Measurements from ENCODE around the gene TMPRSS9. TPM values are rescaled to one million over a fixed set of nuclear protein-coding genes. Genes with fewer than 3 reads are reported as not detected.
A peak's percentile ranks its signal among the peaks of the same experiment; 100 is the strongest.

The TMPRSS9 gene
- total RNA-seq, 1 experiment from 2014 or later: not detected

DNA sequence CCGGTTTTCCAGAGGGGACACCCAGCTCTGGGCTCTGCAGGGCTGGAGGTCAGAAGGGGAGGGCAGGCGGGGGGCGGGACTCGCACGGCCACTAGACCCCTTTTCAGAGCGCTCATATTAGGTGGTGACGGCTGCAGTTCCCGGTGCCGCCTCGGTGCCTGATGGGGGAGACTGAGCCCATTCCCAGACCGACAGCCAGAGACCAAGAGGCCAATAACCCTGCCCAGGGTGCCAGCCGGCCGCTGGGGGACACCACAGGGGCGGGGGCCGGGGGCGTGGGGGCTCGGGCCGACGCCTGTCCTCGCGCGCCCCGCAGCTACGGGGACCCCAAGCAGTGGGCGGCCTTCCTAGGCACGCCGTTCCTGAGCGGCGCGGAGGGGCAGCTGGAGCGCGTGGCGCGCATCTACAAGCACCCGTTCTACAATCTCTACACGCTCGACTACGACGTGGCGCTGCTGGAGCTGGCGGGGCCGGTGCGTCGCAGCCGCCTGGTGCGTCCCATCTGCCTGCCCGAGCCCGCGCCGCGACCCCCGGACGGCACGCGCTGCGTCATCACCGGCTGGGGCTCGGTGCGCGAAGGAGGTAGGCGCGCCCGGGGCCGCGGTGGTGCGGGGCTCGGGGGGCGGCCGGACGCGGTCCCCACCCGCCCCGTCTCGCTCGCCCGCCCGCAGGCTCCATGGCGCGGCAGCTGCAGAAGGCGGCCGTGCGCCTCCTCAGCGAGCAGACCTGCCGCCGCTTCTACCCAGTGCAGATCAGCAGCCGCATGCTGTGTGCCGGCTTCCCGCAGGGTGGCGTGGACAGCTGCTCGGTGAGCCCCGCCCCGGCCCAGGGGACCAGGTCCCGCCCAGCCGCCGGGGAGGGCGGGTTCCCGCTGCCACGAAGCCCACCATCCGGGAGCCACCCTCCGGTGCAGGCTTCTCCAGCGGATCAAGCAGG, 64.9 kb downstream of the TMPRSS9 start:
- TF ChIP-seq, protein P1, sequence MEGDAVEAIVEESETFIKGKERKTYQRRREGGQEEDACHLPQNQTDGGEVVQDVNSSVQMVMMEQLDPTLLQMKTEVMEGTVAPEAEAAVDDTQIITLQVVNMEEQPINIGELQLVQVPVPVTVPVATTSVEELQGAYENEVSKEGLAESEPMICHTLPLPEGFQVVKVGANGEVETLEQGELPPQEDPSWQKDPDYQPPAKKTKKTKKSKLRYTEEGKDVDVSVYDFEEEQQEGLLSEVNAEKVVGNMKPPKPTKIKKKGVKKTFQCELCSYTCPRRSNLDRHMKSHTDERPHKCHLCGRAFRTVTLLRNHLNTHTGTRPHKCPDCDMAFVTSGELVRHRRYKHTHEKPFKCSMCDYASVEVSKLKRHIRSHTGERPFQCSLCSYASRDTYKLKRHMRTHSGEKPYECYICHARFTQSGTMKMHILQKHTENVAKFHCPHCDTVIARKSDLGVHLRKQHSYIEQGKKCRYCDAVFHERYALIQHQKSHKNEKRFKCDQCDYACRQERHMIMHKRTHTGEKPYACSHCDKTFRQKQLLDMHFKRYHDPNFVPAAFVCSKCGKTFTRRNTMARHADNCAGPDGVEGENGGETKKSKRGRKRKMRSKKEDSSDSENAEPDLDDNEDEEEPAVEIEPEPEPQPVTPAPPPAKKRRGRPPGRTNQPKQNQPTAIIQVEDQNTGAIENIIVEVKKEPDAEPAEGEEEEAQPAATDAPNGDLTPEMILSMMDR (IDR thresholded peaks at IDR 0.05; ENCODE audit: unreplicated experiment): no peak
- no peak for DNase-seq
- Mint-ChIP-seq H3K9me3 (ENCODE audit: low read depth, unreplicated experiment) (no peaks in the 10 kb centered on the region), H3K36me3 (ENCODE audit: insufficient read depth, unreplicated experiment) (peaks cover 23% of the 10 kb centered on the region), H3K27ac (ENCODE audit: unreplicated experiment) (no peak overlapping the region), H3K4me1 (ENCODE audit: low read depth, unreplicated experiment) (no peaks in the 10 kb centered on the region), H3K4me3 (ENCODE audit: low read depth, unreplicated experiment) (no peak overlapping the region), H3K27me3 (ENCODE audit: unreplicated experiment) (no peaks in the 10 kb centered on the region)
- no TSS peak for BruUV-seq (replicated peaks)
- CTCF ChIA-PET: no interaction called here
- intact Hi-C loops (cut with micrococcal nuclease; ENCODE audit: unreplicated experiment): no loop called here

DNA sequence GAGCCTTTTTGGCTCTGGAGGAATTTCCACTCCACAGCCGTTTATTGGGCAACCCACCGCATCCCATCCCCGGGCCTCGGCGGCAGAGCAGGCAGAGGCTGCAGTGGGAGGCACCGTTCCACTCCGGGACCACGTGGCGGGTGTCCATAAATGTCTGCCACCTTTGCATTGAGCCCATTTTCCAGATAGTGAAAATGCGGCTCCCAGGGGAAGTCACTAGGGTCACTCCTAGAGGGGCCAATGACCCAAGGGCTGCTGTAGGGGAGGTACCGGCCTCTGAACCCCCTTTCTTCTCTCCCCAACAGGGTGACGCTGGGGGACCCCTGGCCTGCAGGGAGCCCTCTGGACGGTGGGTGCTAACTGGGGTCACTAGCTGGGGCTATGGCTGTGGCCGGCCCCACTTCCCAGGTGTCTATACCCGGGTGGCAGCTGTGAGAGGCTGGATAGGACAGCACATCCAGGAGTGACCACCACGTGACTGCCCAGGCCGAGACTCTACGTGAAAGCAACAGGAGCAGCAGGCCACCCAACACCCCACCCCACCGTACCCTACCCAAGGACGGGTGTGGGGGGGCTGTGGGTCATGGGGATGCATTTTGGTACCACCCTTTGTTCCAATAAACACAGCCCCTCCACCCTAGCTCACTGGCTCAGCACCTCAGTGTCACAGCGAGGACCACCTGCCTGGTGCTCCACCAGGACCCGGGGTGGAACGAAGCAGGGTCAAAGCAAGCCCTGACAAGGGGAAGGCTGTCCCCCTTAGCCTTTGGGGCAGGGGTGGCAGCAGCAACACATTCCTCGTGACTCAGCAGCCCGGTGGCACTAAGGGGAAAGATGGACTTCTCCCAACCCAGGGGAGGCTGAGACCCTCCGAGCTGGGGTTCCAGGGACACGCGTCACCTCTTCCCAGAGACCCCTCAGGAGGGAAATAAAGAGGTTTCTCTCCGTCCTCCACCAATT, 65.8 kb downstream of the TMPRSS9 start:
- Mint-ChIP-seq H3K36me3 (ENCODE audit: insufficient read depth, unreplicated experiment) (peaks cover 31% of the 10 kb centered on the region), H3K4me3 (ENCODE audit: low read depth, unreplicated experiment) (peak overlapping the region; percentile 93), H3K27me3 (ENCODE audit: unreplicated experiment) (no peaks in the 10 kb centered on the region), H3K4me1 (ENCODE audit: low read depth, unreplicated experiment) (no peaks in the 10 kb centered on the region), H3K27ac (ENCODE audit: unreplicated experiment) (no peak overlapping the region), H3K9me3 (ENCODE audit: low read depth, unreplicated experiment) (no peaks in the 10 kb centered on the region)
- BruUV-seq (replicated peaks): no TSS peak
- intact Hi-C loops (cut with micrococcal nuclease; ENCODE audit: unreplicated experiment): no loop called here
- CTCF ChIA-PET: no interaction called here
- no peak for DNase-seq
- TF ChIP-seq, protein P1 (IDR thresholded peaks at IDR 0.05; ENCODE audit: unreplicated experiment): no peak

DNA sequence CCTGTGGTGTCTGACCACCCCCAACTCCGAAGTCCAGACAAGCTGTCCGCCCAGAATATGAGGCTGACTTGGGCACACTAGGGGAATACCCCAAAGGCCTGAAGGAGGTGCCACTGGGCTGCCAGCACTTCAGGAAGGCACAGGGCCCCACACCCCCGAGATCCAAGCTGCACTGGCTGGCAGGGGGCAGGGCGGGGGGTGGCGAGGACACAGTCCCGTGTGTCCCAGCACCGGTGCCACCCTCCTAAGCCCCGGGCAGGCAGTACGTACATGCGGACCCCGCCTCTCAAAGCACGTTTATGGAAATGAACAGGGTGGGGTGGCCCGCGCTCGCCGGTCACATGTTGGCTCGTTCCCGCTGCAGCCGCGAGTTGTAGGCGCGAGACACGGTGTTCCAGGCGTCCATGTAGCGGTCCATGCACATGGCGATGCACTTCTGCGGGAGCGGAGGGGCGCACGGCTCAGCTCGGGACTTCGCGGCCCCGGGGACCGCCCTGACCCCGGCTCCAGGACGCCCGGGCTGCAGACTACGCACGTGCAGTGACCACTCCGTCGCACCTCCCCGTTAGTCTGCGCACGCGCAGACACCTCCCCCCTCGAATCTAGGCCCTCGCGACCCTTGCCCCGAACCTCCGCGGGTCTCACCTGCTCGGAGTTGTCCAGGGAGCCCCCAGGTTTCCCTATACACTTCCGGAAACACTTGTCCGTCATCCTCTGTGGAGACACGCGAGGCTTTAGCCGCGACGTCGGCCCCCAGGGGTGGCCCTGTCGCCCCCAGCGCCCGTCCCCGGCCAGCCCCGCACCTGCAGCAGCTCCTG, 66.8 kb downstream of the TMPRSS9 start:
- BruUV-seq (replicated peaks): TSS peak; percentile 79
- no peaks in the 10 kb centered on the region for H3K27me3 Mint-ChIP-seq (ENCODE audit: unreplicated experiment)
- H3K4me3 Mint-ChIP-seq (ENCODE audit: low read depth, unreplicated experiment): peak overlapping the region; percentile 93
- CTCF ChIA-PET: interaction anchor here (0.6 to 1.5 kb wide), 3 partner anchors 184 to 290 kb away, joined by 4 to 6 read pairs (median 5); no protein-coding TSS in a partner anchor
- DNase-seq: peak; percentile 36
- peaks cover 37% of the 10 kb centered on the region for H3K36me3 Mint-ChIP-seq (ENCODE audit: insufficient read depth, unreplicated experiment)
- peak overlapping the region; percentile 88 for H3K27ac Mint-ChIP-seq (ENCODE audit: unreplicated experiment)
- TF ChIP-seq, protein P1 (IDR thresholded peaks at IDR 0.05; ENCODE audit: unreplicated experiment): no peak
- H3K4me1 Mint-ChIP-seq (ENCODE audit: low read depth, unreplicated experiment): no peaks in the 10 kb centered on the region
- intact Hi-C loops (cut with micrococcal nuclease; ENCODE audit: unreplicated experiment): no loop called here
- no peaks in the 10 kb centered on the region for H3K9me3 Mint-ChIP-seq (ENCODE audit: low read depth, unreplicated experiment)
